Measurements from ENCODE around the gene IGHMBP2.
"Not testable (repeated sequence)": the region's sequence is repeated elsewhere in the genome, so short reads cannot be mapped to it uniquely, and the experiment has no call there.

The IGHMBP2 gene

GRCh38 chr11:68959465-68960293 is 56.0 kb downstream of the IGHMBP2 start:
- DNase-seq = no peak

DNA sequence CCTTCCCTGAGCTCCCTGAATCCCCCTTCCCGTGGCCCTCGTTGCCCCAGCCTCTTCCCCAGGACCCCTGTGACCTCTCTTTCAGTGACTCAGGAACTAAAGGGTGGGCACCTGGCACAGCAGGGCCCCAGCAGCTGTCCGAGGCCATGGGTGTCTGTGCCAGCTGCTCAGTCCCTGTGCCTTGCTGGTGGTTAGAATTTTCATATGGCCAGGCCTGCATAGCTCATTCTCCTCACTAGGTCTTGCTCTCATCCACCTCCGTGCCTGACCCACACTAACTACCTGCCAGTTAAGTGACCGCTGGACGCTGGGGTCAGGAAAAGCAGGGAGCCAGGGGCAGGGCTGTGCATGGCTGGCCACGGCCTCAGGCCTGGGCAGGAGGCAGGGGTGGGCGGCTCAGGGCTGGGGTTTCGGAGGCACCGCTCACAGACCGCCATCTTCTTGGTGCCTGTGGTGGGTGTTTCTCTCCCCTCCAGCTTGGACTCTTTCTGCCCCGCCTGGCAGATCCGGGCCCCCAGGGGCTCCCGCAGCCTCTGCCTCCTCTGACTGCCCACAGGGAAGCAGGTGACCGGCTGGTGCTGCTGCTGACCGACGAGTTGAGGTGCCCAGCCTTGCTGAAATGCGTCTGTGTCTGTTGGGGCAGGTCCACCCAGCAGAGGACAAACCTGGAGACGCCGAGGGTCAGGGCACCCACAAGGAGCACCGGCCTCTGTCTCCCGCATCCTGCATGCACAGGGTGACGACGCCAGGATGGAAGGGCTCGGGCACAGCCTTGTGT is 56.8 kb downstream of the IGHMBP2 start:
- DNase-seq = no peak

DNA sequence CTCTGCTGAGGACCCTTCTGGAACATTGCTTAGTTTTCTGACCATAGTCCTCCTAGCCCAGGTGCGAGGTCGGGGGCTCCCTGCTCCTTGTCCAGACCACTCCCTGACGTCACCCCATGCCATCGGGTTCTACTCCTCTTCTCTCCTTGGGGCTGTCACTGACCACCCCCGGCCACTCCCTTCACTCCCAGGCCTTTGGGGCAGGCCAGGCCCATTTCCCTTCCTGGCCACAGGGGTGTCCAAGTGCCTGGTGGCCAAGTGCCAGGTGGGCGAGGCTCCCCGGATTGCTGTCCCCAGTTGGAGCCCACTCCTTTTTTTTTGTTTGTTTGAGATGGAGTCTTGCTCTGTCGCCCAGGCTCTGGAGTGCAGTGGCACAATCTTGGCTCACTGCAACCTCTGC is 57.6 kb downstream of the IGHMBP2 start:
- no peak for DNase-seq

DNA sequence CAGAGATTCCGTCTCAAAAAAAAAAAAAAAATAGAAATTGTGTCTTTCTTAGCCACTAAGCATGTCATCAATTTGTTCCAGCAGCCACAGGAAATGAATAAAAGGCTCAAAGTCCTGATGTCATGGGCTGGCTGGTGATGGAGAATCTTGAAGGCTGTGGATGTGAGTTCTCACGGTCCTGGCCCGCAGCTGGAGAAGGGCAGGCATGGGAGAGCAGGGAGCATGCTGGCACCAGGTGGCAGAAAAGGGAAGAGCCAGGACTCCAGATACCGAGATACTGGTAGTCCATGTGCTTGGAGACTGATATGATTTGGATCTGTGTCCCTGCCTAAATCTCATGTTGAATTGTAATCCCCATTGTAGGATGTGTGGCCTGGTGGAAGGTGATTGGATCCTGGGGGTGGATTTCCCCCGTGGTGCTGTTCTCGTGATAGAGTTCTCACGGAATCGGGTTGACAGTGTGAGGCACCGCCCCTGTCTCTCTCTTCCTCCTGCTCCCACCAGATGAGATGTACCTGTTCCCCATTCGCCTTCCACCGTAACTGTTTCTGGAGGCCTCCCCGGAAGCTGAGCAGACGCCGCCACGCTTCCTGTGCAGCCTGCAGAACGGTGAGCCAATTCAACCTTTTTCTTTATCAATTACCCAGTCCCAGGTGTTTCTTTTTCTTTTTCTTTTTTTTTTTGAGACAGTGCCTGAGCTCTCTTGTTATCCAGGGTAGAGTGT is 59.0 kb downstream of the IGHMBP2 start:
- DNase-seq = no peak

DNA sequence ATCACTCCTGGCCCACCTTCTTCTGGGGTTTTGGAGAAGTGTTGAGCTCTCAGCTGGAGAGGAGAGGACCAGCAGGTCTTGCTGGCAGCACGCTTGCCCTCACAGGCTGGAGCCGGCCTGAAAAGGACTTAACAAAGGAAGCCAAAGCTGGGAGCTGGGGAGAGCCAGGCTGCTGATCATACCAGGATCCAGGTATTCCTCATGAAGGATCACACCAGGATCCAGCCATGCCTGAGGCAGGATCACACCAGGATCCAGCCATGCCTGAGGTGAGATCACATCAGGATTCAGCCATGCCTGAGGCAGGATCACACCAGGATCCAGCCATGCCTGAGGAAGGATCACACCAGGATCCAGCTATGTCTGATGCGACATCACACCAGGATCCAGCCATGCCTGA is 60.1 kb downstream of the IGHMBP2 start:
- DNase-seq = peak in 2 of 56 donors; percentile 4 to 8

GRCh38 chr11:68965901-68966853 is 62.5 kb downstream of the IGHMBP2 start:
- no peak for DNase-seq

DNA sequence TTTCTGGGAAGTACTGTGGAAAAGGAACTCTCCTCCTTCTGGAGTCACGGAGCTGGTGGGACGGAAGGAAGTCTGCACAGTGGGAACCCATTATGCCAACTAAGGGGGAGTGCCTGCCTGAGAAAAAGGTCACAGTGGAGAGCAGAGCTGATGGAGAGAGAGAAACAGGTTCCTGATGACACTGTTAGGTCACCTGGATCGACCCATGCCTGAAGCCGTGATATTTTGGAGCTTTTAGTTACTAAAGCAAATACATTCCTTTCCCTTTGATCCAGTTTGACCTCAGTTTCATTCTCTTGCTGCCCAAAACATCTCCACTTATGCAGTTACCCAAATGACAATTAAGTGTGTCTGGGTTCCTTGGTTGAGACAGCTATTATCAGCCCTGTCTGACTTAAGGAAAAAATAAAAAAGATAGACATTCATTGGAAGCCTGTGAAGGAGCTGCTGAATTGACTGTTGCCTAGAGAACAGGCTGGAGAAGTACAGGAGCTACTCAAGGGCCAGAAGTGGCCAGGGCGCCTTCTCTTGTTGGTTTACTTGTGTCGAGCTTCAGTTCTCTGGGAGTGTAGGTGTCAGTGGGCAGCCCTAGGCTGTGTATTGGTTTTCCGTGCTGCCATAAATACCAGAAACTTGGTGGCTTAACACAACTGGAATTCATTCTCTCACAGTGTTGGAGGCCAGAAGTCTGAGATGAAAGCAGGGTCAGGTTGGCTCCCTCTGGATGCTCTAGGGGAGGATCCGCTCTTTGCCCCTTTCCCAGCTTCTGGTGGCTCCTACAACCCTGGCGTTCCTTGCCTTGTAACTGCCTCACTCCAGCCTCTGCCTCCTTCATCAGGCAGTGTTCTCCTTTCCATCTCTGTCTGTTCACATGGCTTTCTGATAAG is 63.4 kb downstream of the IGHMBP2 start:
- DNase-seq = no peak

DNA sequence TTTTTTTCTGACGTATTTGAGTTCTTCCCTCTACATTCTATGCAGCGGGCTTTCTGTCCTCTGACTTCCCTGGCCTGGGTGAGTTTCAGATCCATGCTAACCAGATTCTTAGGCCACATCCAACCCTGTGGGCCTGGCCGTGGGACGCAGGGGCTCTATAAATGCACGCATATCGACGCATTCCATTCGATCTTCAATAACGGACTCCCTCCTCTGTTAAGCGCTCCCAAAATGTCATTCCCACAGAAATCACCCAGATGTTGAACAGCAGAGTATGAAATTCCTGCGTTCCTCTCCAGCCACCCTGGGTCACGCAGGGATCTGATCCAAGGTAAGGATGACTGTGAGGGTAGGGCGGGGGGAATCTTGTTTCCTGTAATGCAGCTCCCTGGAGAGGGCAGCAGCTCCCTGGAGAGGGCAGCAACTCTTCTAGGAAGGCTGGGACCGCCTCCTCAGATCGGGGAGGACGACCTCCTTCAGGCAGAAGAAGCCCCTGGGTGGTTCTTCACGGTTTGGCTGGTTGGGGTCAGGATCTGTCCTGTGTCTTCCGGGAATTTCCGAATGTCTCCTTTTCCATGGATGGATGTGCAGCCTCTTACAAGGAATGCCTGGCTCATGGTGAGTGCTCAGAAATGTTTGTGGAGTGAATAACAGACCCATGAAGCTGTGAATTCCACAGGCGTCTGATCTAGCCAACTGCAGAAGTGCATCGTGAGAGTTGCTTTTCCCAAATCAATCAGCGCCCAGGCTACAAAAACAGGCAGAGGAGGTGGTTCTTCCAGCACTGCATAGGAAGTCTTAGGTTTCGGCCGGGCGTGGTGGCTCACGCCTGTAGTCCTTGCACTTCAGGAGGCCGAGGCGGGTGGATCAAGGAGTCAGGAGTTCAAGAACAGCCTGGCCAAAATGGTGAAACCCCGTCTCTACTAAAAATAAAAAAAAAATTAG is 64.9 kb downstream of the IGHMBP2 start:
- DNase-seq = no peak

GRCh38 chr11:68969386-68969785 is 65.7 kb downstream of the IGHMBP2 start:
- DNase-seq = no peak

DNA sequence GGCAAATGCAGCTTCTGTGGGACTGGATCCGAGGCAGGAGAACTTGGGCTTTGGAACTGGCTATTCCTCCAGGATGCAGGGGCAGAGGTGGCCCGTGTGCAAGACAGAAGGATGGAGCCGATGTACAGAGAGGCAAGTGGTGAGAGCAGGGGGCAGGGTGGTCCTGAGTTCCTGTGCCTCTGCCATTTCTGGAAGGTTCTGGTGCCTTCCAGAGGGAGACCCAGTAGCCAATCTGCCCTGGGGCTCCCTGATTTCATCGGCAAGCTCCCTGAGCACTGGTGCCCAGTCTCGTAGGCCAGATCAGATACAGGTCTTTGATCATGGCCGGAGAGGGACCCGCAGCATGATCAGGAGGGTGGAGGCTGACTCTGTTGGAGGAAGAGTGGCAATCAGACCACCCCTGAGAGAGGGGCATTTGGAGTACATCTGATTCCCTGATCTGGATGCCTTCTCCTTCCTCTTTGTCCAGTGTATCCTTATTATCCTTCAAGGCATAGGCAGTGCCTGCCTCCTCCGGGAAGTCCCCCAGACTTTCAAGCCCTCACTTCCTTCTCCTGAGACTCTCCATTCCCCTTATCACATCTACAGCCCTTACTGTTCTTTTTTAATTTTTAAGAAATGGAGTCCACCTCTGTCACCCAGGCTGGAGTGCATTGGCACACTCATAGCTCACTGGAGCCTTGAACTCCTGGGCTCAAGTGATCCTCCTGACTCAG is 67.4 kb downstream of the IGHMBP2 start:
- DNase-seq = no peak

DNA sequence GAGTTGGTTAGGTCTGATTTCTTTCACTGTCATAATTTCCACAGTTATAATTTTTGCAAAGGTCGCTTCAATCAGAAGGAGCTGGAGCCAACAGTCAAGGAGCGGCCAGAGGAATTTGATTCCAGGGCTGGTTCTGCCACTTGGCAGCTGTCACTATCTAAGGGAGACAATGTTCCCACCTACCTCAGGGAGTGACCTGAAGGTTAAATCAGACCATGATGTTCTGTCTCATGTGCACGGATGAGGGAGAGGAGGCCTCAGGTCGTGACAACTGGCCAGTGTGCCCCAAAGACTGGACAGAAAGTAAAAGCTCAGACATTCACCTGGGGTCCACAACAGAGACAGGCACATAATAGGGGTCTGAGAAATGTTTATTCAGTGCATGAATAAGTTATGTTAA is 69.5 kb downstream of the IGHMBP2 start:
- DNase-seq = no peak

GRCh38 chr11:68973706-68974105 is 70.0 kb downstream of the IGHMBP2 start:
- not testable (repeated sequence) for DNase-seq

GRCh38 chr11:68974421-68975194 is 70.9 kb downstream of the IGHMBP2 start:
- DNase-seq = no peak

- no peak for DNase-seq
Measured at GRCh38 chr11:68976095-68976494, 72.4 kb downstream of the IGHMBP2 start.

DNA sequence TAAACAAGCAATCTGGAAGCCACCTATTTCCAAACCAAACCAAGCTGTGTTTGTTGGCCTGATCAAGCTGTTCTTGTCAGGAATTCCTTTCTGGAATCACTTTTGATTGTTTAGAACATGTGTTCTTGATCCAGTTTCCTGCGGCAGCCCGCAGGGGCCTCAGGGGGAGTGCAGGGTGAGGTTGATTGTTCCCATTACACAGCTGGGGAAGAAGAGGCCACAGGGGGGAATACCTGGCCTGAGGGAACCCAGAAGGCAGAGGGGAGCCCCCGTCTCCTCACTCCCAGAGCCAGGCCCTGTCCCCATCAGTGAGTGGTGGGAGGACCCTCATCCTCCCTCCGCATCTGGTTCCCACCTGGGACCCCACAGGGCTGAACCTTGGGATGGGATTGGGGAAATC is 72.9 kb downstream of the IGHMBP2 start:
- no peak for DNase-seq

DNA sequence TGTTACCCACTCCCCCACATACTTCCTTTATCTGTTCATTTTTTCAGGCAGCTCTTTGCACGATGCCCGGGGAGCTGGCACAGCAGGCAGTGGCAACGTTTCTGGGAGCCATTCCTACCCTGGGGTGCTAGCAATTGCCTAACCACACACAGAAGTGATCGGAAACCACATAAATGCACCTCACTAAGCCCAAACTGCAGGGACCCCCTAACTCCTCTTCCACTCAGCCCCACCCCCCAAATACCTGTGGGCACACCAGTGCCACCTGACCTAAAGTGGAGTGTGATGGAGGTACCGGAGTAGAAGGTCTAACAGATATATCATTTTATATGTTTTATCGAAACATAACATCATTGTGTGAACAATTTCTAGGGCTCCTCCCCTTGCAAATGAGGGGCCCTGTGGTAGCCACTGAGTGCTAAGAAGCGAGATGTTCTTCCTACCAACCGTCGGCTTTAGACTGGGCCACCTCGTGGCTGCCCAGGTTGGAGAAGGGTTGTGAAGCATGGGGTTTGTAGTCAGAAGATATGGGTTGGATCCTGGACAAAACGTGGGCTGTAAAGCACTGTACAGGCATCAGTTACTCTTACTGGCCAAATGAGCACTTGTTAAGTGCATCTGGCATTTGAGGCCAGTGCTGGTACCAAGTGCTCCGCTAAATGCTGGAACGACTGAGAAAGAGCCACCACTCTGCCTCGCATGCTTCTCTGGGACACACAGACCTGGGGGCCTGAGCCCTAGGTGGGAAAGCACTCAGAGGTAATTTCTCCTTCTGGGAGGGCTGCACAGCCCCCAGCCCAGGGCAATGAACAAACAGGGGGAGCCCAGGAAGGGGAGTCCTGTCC is 74.3 kb downstream of the IGHMBP2 start:
- DNase-seq = no peak
